ENCODE data around the gene LGALS3BP. TPM values are rescaled to one million over a fixed set of nuclear protein-coding genes. Genes with fewer than 3 reads are reported as not detected.

LGALS3BP gene
- total and polyA plus RNA-seq, 2 experiments from 2014 or later = 15.1 to 36.5 TPM

DNA sequence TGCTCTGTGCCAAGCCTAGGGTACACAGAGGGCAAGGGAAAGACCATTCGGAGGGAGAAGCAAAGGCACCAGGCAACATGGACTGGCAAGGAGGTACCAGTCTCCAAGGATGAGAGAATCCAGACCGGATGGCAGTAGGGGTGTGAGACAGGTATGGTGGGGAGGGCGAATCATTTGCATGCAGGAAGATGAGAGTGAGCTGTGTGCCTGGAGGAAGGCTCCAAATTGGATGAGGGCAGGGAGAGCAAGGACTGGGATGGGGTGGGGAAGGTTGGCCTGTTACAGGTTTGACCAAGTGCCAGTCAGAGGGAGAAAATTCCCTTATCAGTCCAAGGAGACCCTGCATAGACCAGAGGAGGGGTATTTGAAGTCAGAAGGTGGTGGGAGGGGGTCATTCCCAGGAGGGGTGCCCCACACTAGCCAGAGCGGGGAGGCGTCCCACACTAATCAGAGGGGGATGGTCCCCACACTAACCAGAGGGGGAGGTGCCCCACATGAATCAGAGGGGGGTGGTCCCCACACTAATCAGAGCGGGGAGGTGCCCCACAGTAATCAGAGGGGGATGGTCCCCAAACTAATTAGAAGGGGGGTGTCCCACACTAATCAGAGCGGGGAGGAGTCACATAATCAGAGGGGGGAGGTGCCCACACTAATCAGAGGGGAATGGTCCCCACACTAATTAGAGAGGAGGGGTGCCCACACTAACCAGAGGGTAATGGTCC is 29.1 kb upstream of the LGALS3BP start:
- Histone ChIP-seq H3K27ac (ENCODE audit: low read depth) (no peak overlapping the region), H2AFZ (no peak overlapping the region), H3K27me3 (ENCODE audit: insufficient read depth) (peaks cover 46% of the 10 kb centered on the region), H3K79me2 (replicated peaks; ENCODE audit: insufficient read depth) (peaks cover 13% of the 10 kb centered on the region), H3K4me3 (peak overlapping the region; percentile 82), H3K9me2 (ENCODE audit: insufficient read depth) (no peaks in the 10 kb centered on the region; the same call in 1 of the 2 replicates), H3K4me1 (ENCODE audit: insufficient read depth) (peaks cover 5% of the 10 kb centered on the region; the same call in 1 of the 2 replicates), H4K20me1 (replicated peaks; ENCODE audit: insufficient read depth) (peaks cover 32% of the 10 kb centered on the region), H3F3A (replicated peaks; ENCODE audit: low read depth) (peaks cover 4% of the 10 kb centered on the region; the same call in 1 of the 2 replicates), H3K36me3 (ENCODE audit: insufficient read depth) (no peaks in the 10 kb centered on the region), H3K4me2 (peak overlapping the region; percentile 85)
- peaks cover 50% of the 10 kb centered on the region for H3K27me3 Mint-ChIP-seq (ENCODE audit: insufficient read depth, low read depth, poor library complexity)
- H3K4me3 Mint-ChIP-seq = peak overlapping the region; percentile 91
- TF ChIP-seq JUNB (IDR thresholded peaks at IDR 0.05; ENCODE audit: unreplicated experiment) (no peak), POLR2AphosphoS5 (IDR thresholded peaks at IDR 0.05; ENCODE audit: low read depth) (no peak)
- DNase-seq (ENCODE audit: low spot score) (no peak), ATAC-seq (no peak)
- peaks cover 28% of the 10 kb centered on the region for H3K9me3 Mint-ChIP-seq
- peak overlapping the region; percentile 65; the same call in 1 of the 2 replicates for H3K27ac Mint-ChIP-seq
- peaks cover 19% of the 10 kb centered on the region for H3K4me1 Mint-ChIP-seq
- peaks cover 18% of the 10 kb centered on the region for H3K36me3 Mint-ChIP-seq (ENCODE audit: low read depth)

DNA sequence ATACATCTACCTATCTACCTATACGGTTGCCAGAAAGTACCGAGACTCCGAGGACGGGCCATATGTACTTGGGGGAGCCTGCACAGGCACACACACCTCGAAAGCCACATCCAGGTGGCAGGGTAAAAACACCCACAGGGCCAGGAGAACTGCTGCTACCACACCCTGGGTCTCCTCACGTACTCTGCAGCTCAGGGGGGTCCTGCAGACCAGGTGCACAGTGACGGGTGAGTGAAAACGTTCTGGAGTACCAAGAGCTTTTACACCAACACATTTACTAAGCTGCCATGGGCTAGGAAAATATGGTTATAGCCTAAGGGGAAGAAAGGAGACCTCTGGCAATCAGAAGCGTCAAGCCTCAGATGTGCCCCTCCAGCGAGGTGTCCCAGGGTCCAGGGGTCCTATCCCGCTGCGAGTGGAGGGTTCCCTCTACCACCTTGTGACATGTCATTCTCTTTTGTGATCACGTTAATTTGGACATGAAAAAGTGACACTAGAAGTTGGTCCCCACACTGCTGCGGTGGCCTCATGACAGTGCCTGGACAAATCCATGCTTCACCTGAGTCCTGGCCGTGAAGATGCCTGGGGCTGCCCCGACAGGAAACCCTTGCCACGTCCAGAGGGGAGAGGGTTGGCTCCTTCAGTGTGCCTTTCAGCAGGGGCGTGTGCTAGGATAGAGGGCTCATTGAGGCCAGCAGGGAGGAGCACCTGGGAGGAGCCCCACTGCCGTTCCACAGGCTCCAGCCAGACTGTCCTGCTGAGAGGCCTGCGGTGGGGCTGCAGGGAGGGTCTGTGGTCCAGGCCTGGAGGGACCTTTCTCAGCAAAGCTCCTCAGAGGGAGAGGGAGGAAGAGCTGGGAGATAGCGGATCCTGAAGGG is 28.0 kb upstream of the LGALS3BP start:
- Mint-ChIP-seq H3K4me1 (peaks cover 19% of the 10 kb centered on the region), H3K27ac (no peak overlapping the region), H3K27me3 (ENCODE audit: insufficient read depth, low read depth, poor library complexity) (peaks cover 59% of the 10 kb centered on the region), H3K4me3 (peak overlapping the region; percentile 91; the same call in 2 of the 3 replicates), H3K9me3 (peaks cover 17% of the 10 kb centered on the region), H3K36me3 (ENCODE audit: low read depth) (peaks cover 14% of the 10 kb centered on the region; the same call in 2 of the 3 replicates)
- no peaks in the 10 kb centered on the region for H3K36me3 ChIP-seq (ENCODE audit: insufficient read depth)
- no peak overlapping the region for H2AFZ ChIP-seq
- H3K27me3 ChIP-seq (ENCODE audit: insufficient read depth) = peaks cover 56% of the 10 kb centered on the region
- ATAC-seq (no peak), DNase-seq (ENCODE audit: low spot score) (no peak)
- peaks cover 16% of the 10 kb centered on the region for H3K79me2 ChIP-seq (replicated peaks; ENCODE audit: insufficient read depth)
- H3K4me1 ChIP-seq (ENCODE audit: insufficient read depth) = peaks cover 5% of the 10 kb centered on the region; the same call in 1 of the 2 replicates
- H3K9me2 ChIP-seq (ENCODE audit: insufficient read depth) = no peaks in the 10 kb centered on the region; the same call in 1 of the 2 replicates
- peaks cover 39% of the 10 kb centered on the region for H4K20me1 ChIP-seq (replicated peaks; ENCODE audit: insufficient read depth)
- no peak overlapping the region for H3K4me2 ChIP-seq
- H3K4me3 ChIP-seq = no peak overlapping the region
- no peak overlapping the region for H3K27ac ChIP-seq (ENCODE audit: low read depth)
- peaks cover 4% of the 10 kb centered on the region; the same call in 1 of the 2 replicates for H3F3A ChIP-seq (replicated peaks; ENCODE audit: low read depth)
- TF ChIP-seq, protein P1, sequence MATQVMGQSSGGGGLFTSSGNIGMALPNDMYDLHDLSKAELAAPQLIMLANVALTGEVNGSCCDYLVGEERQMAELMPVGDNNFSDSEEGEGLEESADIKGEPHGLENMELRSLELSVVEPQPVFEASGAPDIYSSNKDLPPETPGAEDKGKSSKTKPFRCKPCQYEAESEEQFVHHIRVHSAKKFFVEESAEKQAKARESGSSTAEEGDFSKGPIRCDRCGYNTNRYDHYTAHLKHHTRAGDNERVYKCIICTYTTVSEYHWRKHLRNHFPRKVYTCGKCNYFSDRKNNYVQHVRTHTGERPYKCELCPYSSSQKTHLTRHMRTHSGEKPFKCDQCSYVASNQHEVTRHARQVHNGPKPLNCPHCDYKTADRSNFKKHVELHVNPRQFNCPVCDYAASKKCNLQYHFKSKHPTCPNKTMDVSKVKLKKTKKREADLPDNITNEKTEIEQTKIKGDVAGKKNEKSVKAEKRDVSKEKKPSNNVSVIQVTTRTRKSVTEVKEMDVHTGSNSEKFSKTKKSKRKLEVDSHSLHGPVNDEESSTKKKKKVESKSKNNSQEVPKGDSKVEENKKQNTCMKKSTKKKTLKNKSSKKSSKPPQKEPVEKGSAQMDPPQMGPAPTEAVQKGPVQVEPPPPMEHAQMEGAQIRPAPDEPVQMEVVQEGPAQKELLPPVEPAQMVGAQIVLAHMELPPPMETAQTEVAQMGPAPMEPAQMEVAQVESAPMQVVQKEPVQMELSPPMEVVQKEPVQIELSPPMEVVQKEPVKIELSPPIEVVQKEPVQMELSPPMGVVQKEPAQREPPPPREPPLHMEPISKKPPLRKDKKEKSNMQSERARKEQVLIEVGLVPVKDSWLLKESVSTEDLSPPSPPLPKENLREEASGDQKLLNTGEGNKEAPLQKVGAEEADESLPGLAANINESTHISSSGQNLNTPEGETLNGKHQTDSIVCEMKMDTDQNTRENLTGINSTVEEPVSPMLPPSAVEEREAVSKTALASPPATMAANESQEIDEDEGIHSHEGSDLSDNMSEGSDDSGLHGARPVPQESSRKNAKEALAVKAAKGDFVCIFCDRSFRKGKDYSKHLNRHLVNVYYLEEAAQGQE (IDR thresholded peaks at IDR 0.05; ENCODE audit: unreplicated experiment) = no peak
- TF ChIP-seq, protein P2, sequence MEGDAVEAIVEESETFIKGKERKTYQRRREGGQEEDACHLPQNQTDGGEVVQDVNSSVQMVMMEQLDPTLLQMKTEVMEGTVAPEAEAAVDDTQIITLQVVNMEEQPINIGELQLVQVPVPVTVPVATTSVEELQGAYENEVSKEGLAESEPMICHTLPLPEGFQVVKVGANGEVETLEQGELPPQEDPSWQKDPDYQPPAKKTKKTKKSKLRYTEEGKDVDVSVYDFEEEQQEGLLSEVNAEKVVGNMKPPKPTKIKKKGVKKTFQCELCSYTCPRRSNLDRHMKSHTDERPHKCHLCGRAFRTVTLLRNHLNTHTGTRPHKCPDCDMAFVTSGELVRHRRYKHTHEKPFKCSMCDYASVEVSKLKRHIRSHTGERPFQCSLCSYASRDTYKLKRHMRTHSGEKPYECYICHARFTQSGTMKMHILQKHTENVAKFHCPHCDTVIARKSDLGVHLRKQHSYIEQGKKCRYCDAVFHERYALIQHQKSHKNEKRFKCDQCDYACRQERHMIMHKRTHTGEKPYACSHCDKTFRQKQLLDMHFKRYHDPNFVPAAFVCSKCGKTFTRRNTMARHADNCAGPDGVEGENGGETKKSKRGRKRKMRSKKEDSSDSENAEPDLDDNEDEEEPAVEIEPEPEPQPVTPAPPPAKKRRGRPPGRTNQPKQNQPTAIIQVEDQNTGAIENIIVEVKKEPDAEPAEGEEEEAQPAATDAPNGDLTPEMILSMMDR (conservative IDR thresholded peaks at IDR 0.05; ENCODE audit: low read depth in 2 of 2) = no peak
- TF ChIP-seq STAT1 (IDR thresholded peaks at IDR 0.05; ENCODE audit: unreplicated experiment) (no peak), POLR2AphosphoS5 (IDR thresholded peaks at IDR 0.05; ENCODE audit: low read depth) (no peak), NANOG (IDR thresholded peaks at IDR 0.05; ENCODE audit: borderline replicate concordance) (no peak)
- TF ChIP-seq, protein P3, sequence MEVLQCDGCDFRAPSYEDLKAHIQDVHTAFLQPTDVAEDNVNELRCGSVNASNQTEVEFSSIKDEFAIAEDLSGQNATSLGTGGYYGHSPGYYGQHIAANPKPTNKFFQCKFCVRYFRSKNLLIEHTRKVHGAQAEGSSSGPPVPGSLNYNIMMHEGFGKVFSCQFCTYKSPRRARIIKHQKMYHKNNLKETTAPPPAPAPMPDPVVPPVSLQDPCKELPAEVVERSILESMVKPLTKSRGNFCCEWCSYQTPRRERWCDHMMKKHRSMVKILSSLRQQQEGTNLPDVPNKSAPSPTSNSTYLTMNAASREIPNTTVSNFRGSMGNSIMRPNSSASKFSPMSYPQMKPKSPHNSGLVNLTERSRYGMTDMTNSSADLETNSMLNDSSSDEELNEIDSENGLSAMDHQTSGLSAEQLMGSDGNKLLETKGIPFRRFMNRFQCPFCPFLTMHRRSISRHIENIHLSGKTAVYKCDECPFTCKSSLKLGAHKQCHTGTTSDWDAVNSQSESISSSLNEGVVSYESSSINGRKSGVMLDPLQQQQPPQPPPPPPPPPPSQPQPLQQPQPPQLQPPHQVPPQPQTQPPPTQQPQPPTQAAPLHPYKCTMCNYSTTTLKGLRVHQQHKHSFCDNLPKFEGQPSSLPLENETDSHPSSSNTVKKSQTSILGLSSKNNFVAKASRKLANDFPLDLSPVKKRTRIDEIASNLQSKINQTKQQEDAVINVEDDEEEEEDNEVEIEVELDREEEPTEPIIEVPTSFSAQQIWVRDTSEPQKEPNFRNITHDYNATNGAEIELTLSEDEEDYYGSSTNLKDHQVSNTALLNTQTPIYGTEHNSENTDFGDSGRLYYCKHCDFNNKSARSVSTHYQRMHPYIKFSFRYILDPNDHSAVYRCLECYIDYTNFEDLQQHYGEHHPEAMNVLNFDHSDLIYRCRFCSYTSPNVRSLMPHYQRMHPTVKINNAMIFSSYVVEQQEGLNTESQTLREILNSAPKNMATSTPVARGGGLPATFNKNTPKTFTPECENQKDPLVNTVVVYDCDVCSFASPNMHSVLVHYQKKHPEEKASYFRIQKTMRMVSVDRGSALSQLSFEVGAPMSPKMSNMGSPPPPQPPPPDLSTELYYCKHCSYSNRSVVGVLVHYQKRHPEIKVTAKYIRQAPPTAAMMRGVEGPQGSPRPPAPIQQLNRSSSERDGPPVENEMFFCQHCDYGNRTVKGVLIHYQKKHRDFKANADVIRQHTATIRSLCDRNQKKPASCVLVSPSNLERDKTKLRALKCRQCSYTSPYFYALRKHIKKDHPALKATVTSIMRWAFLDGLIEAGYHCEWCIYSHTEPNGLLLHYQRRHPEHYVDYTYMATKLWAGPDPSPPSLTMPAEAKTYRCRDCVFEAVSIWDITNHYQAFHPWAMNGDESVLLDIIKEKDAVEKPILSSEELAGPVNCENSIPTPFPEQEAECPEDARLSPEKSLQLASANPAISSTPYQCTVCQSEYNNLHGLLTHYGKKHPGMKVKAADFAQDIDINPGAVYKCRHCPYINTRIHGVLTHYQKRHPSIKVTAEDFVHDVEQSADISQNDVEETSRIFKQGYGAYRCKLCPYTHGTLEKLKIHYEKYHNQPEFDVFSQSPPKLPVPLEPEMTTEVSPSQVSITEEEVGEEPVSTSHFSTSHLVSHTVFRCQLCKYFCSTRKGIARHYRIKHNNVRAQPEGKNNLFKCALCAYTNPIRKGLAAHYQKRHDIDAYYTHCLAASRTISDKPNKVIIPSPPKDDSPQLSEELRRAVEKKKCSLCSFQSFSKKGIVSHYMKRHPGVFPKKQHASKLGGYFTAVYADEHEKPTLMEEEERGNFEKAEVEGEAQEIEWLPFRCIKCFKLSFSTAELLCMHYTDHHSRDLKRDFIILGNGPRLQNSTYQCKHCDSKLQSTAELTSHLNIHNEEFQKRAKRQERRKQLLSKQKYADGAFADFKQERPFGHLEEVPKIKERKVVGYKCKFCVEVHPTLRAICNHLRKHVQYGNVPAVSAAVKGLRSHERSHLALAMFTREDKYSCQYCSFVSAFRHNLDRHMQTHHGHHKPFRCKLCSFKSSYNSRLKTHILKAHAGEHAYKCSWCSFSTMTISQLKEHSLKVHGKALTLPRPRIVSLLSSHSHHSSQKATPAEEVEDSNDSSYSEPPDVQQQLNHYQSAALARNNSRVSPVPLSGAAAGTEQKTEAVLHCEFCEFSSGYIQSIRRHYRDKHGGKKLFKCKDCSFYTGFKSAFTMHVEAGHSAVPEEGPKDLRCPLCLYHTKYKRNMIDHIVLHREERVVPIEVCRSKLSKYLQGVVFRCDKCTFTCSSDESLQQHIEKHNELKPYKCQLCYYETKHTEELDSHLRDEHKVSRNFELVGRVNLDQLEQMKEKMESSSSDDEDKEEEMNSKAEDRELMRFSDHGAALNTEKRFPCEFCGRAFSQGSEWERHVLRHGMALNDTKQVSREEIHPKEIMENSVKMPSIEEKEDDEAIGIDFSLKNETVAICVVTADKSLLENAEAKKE (CRISPR knock-in tag; IDR thresholded peaks at IDR 0.05) = no peak

All from GM23338 (cell line).